ENCODE data around the gene PRKCZ.
"Not testable (repeated sequence)": the region's sequence is repeated elsewhere in the genome, so short reads cannot be mapped to it uniquely, and the experiment has no call there.

Gene PRKCZ

DNA sequence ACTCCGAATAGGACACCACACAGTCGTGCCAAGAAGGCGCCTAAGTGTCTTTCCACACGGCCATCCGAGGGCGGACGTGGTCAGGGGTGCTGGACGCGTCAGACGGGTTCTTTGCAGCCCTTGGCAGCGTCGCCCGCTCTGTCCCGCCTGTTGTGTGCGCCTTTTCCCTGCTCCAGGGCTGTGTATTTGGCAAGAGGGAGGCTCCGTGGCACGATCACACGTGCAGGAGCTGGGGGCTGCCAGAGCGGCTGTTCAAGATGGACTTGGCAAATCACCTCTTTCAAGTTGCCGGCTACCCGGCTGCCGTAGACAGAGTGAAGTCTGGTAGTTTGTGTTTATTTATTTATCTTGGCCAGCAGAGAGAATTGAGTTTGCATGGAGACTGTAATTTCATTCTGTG is 31.9 kb downstream of the PRKCZ start:
- in situ Hi-C loops (cut with MboI; ENCODE audit: low sequenced_read_pairs), result no loop called here

DNA sequence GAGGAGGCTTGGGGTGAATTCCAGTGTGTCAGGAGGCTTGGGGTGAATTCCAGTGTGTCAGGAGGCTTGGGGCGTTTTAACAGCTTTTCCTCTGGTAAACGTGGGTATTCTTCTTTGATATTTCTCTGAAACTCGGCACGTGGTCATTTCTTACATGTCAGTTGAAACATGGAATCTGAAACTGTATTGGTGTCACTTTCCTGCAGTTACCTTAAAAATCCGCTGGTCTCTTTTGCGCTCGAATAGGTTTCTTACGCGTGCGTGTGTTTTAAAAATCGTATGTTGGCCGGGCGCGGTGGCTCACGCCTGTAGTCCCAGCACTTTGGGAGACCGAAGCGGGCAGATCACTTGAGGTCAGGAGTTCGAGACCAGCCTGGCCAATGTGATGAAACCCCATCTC is 33.5 kb downstream of the PRKCZ start:
- in situ Hi-C loops (cut with MboI; ENCODE audit: low sequenced_read_pairs), result no loop called here

DNA sequence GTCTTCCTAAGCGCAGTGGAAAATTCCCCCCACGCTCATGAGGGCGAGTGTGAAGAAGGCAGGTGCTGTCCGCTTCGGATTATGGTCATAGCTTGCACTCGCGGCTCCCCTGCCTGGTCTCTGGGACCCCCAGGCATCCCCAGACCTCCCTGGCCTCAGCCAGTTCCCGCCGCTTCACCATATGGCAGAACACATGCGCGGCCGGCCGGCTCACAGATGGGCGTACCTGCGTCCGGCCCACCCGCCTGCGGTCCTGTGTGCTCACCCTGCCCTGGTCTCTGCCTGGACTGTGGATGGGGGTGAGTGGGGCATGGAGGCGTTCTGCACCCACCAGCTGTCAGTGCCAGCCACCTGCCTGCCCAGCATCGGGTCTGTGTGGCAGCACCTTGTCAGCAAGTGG is 34.1 kb downstream of the PRKCZ start:
- in situ Hi-C loops (cut with MboI; ENCODE audit: low sequenced_read_pairs), result no loop called here

DNA sequence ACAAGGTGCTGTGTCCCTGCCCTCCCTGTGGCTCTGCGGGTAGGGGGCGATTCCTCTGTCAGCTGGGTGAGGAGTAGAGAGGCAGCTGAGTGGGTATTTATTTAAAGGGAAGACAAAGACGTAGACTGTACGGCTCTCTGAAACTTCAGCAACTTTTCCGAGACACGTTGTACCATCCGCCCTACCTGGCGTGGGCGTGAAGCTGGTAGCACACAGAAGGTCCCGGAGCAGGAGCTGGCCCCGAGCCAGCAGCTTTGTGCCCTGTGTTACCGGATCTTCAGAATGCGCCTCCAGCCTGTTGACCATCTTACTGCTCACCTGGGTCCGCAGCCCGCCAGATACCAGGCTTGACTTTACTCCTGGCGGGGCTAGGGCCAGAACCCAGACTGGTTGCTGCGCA is 34.9 kb downstream of the PRKCZ start:
- in situ Hi-C loops (cut with MboI; ENCODE audit: low sequenced_read_pairs), result no loop called here

DNA sequence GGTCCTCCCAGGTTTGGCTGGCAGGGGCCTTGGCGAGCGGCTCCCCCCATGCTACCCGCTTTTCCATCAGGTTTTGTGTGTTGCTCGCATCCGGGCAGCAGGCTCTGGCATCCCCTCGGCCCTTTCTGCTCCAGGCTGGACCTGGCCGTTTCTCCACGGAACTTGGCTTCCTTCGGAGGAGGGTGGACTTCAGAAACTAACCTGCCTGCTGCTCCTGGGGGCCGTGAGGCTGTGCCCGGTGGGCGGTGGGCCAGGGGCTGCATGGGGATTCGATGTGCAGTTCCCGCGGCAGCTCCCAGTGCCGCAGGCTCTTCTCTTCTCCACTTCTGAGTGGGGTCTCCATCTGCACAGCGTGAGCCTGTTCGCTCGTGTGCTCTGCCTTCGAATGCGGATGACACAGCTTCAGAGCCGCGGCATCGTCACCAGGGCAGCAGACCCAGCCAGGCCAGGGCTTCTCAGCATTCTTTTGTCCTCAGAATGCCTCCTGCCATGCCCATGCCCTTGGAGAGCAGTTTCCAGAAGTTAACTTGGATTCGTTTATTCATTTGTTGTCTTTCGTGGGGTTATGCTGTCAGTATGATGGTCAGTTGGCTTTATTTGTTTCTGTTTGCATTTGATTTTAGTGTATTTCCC is 36.4 kb downstream of the PRKCZ start:
- in situ Hi-C loops (cut with MboI; ENCODE audit: low sequenced_read_pairs), result no loop called here

DNA sequence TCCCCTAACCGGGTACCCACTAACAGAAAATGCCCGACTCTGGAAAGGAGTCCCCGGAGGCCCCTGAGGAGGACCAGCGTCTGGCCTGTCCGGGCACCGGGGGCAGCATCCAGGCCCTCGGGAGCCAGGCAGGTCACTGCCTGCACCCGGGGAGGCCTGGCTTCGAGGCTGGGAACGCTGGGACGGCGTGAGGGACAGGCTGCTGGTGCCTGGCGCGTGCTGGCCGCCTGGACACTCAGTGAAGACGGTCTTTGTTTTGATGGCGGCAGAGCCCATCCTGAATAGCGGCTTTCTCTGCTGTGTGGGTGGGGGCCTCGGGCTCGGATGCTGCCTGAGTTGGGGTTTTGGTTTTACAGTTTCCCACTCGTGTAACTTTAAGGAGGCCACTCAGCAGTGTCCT is 37.6 kb downstream of the PRKCZ start:
- in situ Hi-C loops (cut with MboI; ENCODE audit: low sequenced_read_pairs), result no loop called here

DNA sequence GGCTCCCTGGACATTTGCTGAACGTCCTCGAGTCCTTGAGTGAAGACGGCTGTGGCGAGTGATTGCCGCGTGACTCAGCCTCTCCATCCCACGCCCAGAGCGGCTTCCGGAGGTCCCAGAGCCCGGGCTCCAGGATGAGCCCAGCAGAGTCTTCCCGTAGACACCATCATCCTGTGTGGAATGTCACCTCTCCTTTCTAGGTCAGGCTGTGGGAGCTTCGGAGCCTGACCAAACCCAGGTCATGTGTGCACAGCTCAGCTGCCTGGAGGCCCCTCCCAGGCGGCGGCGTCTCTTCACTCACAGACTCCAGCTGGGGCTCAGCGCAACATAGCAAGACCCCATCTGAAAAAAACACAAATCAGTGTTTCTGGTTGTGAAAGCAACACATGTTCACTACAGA is 38.2 kb downstream of the PRKCZ start:
- in situ Hi-C loops (cut with MboI; ENCODE audit: low sequenced_read_pairs), result no loop called here

DNA sequence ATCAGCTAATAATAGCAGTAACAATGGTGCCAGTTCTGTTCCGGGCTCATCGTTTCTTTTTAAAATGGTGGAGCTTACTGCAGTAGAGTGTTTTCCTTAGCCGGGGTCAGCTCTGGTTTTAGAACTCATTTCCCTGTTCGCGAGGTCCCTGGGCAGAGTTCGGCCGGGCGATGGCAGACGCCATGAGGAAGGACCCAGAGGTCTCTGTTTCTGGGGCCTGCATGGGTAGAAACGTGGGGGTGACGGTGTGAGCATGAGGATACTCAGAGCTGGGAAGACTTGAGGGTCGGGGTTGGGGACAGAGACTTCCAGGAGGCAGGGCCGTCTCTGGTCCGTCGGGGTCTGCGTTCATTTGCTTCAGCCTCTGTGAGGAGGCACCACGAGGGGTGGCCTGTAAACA is 38.8 kb downstream of the PRKCZ start:
- in situ Hi-C loops (cut with MboI; ENCODE audit: low sequenced_read_pairs), result no loop called here

DNA sequence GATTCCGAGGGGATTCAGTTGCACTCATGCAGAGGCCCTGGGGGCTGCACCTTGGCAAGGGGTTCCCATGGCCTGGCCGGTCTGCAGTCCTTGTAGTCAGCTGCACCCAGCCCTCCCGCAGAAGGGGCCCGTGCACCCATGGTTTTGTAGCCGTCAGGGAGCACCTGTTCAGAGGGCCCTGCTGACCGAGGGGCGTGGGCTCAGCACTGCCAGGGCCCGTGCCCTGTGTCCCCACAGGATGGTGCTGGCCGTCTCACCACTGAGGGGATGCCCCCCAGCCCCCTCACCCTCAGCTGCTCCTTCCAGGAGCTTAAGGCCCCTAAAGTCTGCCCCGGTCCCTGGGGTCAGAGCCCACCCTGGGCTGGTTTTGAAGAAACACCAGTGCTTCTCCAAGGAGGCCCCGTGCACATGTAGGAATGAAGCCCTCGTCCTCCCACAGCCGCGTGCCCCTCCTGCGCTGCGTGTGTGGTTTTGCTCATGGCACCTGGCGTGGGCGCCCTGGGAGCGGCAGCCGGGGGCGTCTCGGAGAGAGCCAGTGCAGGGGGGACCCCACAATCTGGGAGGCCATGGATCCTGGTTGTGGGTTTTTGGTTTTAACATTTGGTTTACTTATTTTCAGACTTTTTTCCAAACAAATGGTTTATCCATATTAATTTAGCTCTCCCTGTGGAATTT is 40.1 kb downstream of the PRKCZ start:
- in situ Hi-C loops (cut with MboI; ENCODE audit: low sequenced_read_pairs), result no loop called here

DNA sequence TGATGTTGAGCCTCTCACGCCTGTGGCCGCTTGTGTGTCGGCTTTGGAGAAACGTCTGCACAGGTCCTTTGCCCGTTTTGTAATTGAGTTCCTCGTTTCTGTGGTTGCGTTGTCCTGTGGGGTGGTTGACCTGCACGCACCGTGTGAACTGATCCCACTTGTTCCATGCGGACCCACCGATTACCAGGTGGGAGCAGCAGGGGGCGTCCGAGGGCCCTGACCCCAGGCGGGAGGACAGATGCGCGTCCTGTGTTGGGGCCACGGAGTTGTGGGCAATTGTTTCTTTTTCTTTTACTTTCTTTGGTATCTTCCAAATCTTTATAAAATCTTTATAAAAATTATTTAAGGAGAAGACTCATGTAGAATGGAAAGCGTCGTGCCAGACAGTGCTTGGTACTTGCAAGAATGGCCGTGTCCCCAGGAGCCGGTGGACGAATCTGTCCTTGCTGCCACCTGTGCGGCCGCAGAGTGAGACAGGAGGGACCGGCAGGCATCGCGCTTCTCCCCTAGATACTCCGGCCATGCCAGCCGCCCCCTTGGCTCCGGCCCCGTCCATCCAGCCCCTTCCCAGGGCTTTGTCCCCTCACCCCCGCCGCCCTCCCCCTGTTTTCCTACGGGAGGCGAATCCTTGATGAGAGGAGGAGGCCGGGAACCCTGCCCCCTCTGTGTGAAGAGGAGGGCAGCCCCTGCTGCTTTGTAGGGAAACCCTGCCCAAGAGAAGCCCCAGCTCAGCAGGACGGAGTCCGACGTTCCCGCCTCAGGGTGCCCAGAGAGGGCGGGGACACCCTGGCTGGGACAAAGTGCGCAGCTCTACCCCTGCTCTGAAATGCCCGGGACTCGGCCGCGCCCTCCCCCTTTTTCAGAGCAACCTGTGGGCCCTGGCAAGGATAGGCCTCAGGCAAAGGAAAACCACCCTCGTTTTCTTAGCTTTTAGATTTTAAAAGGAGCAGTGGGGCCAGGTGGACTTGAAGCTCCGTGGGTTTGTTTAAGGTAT is 41.7 kb downstream of the PRKCZ start:
- in situ Hi-C loops (cut with MboI; ENCODE audit: low sequenced_read_pairs), result no loop called here

DNA sequence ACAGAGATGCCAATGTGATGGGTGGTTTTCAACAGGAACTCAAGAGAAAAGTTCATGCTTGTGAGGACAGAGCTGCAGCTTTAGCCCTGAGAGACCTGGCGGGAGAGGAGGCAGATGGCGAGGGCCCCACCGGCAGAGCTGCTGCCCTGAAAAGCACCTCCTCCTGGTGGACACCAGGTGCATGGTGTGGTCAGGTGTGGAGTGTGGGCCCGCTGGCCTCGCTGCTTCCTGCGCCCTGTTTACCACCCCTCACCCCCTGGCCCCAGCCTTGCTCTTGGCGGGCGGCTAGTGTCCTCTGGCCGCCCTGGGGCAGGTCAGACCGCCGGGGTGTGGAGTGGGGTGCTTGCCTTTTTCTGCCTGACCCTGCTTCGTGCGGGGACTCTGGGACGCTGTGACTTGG is 42.8 kb downstream of the PRKCZ start:
- in situ Hi-C loops (cut with MboI; ENCODE audit: low sequenced_read_pairs), result no loop called here

DNA sequence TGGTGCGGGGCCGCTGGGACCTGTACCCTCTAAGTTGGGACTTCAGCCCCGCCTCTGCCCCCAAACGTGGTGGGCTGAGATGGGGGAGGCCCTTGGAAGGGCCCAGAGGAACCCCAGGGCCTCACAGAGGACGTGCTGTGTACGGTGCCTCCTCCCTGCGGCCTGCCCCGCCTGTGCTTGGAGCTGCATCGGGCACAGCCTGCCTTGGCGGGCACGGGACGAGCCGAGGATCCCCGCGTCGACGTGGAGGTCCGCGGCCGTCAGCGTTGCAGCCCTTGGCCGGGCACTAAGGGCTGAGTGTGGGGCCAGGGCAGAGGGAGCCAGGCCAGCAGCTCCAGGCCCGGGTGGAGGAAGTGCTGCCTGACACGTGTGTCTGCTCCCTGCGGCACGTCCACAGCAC is 43.4 kb downstream of the PRKCZ start:
- in situ Hi-C loops (cut with MboI; ENCODE audit: low sequenced_read_pairs), result no loop called here

DNA sequence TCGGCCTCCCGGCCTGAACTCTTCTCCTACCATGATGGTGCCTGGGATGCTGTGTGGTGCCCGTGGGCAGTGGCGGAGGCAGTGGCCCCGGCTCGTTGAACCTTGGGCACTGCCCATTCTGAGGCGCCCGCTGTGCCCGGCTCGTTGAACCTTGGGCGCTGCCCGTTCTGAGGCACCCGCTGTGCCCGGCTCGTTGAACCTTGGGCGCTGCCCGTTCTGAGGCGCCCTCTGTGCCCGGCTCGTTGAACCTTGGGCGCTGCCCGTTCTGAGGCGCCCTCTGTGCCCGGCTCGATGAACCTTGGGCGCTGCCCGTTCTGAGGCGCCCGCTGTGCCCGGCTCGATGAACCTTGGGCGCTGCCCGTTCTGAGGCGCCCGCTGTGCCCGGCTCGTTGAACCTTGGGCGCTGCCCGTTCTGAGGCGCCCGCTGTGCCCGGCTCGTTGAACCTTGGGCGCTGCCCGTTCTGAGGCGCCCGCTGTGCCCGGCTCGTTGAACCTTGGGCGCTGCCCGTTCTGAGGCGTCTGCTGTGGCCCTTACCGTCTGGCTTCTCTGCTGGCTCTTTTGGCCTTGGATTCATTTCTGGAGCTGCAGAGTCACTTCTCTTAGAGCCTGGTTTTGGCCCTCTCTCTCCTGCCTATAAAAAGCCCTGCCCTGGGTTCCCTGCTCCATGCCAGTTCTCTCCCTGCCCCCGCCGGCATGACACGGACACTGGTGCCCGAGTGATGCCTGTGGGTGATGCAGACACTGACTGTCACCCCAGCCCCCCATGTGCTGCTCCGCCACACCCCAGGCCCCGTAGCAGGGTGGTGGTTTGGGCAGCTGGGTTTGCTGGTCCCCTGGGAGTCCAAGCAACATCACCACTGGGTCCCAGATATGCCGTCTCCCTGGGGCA is 44.3 kb downstream of the PRKCZ start:
- in situ Hi-C loops (cut with MboI; ENCODE audit: low sequenced_read_pairs), result not testable (repeated sequence)

DNA sequence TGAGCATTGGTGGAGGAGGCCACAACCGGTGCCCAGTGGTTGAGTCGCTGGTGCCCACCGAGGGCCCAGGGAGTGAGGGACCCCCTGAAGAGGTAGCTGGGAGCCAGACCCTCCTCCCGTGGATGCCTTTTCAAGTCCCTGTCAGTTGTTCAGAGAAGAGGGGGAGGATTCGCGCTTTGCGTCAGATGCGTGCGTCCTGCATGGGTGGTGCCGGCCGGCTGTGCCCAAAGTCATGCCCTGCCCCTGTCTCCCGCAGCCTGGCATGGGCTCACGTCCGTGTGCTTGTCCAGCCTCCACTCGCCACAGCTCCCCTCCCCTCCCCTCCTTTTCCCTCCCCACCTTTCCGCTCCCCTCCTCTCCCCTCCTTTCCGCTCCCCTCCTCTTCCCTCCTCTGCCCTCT is 45.2 kb downstream of the PRKCZ start:
- in situ Hi-C loops (cut with MboI; ENCODE audit: low sequenced_read_pairs), result no loop called here

DNA sequence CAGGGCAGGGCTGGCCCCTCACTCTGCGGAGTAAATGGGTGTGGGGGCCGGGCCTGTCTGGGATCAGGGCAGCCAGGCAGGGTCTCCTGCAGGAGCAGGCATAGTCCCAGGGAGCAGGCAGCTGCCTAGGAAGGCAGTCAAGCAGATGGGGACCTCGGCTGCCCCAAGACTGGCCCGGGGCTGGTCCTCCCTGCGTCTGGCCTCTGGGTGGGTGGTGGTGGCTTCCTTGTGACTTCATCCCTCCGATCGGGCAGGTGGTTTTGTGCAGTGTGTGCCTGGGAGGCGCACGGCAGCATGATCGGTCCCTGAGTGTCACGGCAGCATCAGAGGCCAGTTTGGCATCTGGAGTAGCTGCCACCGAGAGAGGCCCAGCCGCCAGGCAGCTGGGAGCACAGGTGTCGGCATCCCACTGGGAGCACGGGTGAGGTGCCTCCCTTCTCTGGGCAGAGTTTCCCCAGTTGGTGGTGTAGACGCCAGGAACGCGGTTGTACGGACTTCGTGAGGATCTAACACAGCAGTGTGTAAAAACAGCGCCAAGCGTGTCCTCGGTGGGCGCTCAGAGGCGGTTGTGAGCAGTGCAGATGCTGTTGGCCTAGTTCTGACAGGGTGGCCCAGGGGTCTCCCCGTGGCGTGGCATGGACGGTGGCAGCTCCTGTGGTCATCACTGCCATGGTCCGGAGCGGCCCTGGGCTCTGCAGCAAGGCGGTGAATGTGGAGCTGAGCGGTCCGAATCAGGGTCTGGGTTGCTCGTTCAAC is 45.9 kb downstream of the PRKCZ start:
- in situ Hi-C loops (cut with MboI; ENCODE audit: low sequenced_read_pairs), result no loop called here

DNA sequence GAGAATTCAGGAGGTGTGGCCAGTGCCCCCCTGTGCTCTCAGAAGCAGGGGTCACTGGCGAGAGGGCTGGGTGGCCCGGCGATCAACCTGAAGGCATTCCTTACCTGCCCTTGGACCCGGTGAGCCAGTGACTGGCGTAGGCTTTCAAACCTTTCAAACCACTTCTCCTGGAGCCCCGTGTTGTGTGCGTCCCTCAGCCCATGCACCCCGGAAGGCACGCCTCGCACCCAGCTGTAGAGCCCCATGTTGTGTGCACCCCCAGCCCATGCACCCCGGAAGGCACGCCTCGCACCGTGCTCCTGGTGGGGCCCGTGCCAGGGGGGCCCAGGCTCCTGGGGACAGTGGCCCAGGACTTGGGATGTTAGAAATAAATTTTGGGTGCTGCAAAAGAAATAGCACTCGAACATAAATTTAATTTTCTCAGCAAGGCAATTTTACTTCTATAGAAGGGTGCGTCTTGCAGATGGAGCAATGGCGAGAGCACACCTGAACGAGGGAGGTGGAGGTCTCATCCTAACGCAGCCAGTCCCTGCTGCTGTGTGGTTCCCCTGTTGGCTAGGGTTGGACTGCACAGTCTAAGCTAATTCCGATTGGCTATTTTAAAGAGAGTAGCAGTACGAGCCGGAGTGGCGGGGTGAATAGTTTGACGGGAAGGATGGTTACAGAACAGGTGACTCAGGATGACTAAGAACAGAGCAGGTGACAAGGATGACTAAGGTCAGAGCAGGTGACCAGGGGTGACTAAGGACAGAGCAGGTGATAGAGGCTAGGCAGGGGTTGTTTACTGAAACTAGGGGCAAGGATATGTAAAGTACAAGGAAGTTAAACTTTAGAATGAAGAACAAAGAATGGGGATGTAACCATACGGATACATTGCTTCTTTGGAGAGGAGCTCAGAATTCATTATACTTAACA is 47.4 kb downstream of the PRKCZ start:
- in situ Hi-C loops (cut with MboI; ENCODE audit: low sequenced_read_pairs), result no loop called here

DNA sequence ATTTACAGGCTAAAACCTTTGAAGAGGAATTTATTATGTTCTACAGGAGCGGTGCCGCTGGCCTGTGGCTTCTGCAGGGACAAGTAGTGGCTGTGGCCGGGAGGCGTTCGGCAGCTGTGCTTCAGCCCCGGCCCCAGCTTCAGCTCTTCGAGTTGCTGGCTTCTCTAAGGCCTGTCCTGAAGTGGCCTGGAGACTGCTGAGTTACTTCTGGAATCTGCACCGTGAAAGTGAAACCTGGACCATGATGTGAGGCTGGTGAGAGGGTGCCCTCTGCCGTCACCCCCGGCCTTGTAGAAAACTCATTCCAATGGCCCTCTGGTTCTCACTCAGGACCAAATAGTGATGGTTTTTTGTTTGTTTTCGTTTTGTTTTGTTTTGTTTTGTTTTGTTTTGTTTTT is 48.1 kb downstream of the PRKCZ start:
- in situ Hi-C loops (cut with MboI; ENCODE audit: low sequenced_read_pairs), result no loop called here

DNA sequence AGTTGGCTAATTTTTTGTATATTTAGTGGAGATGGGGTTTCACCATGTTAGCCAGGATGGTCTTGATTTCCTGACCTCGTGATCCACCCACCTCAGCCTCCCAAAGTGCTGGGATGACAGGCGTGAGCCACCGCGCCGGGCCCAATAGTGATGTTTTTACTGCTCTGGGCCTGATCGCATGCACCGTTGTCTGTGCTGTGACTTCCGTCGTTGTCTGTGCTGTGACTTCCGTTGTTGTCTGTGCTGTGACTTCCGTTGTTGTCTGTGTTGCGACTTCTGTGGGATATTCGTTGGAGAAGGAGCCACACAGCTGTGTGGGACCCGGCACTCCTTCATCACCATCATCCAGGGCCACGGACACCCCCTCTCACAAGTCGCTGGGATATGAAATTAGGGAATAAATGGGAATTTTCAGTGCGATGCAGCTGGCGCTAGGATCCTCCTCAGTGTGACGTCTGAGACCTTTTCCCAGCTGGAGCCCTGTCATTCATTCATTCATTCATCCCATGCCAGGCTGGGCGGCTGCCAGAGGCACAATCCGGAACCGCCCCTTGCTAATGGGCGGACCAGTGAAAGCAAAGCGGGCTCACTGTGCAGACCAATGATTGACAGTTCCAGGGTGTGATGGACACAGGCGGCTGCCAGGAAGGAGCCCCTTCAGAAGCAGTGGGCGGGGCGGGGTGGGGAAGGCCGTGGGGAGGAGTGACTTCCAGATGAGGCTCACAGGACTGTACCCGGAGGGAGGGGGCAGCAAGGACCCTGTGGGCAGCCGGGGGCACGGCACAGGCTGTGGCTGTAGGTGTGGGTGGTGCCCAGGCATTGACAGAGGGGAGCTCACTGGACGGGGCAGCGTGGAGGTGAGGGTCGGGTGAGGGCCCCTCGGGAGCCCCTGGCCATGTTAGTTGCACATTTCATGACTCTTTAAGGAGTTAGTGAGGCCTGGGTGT is 48.9 kb downstream of the PRKCZ start:
- in situ Hi-C loops (cut with MboI; ENCODE audit: low sequenced_read_pairs), result no loop called here
